ENCODE results near the gene SUMF1.
"Not testable (repeated sequence)": the region's sequence is repeated elsewhere in the genome, so short reads cannot be mapped to it uniquely, and the experiment has no call there.

SUMF1 gene

GRCh38 chr3:4461468-4462090, 5.5 kb downstream of the SUMF1 start:
- no peak for DNase-seq (ENCODE audit: low read depth in 3 of 3)

DNA sequence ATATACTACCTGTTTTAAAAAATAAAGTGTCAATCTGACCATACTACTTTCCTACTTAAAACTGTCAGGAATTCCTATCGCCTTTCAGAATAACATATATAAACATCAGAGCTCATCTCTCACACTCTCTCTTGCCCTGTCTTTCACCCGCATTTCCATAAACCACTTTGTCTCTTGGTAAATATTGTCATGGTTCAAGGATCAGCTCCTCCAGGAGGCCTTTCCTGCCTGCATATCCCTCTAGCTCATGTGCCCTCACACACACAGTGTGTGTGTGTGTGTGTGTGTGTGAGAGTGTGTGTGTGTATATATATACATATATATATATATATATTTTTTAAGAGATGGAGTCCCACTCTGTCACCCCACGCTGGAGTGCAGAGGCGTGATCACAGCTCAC, 6.7 kb downstream of the SUMF1 start:
- DNase-seq (ENCODE audit: low read depth in 3 of 3) = no peak

DNA sequence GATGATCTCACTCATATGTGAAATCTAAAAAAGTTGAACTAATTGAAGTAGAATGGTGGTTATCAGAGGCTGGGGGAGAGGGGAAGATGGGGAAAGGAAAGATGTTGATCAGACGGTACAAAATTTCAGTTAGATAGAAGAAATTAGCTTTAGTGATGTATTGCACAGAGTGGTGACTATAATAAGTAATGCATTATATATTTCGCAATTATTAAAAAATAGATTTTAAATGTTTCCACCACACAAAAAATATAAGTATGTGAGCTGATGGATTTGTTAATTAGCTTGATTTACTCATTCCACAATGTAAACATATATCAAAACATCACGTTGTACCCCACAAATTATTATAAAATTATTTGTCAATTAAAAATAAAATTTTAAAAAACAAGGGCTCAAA, 8.1 kb downstream of the SUMF1 start:
- no peak for DNase-seq (ENCODE audit: low read depth in 3 of 3)

- not testable (repeated sequence) for DNase-seq (ENCODE audit: low read depth in 3 of 3)
Observed at GRCh38 chr3:4456780-4457179, 10.3 kb downstream of the SUMF1 start.

- DNase-seq (ENCODE audit: low read depth in 3 of 3) = no peak
Observed at GRCh38 chr3:4454142-4454541, 12.9 kb downstream of the SUMF1 start.

DNA sequence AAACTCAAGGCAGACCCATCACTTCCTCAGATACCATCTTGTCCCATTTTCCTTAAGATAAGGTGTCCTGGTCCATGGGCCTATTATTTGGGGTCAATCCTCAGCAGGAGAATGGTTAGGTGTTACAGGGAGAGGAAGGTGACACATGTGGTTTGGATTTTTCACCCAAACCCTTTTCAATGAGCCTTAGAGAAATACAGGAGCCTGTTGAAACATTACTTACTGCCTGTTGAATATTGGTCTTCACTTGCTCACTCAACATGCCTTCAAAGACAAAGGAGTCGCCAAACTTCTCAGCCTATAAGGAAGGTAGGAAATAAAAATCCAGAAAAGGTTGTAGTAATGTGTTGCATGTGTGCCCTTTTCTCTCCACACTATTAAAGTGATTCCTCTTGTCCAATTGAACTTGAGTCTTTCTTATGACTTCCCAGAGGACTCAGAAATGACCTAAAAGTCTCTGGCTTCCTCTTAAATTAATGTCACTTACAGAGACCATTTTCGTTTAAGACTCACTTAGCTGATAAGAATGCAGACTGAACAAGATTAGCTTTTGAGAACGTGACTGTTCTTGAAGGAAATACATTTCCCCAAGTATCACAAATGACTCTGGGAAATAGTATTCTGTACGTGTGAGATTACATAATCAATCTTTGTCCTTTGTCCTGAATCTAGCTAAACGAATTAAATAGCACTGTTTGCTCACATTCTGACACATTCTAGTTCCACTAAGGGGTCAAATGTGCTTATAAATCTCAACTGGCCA, 17.8 kb downstream of the SUMF1 start:
- DNase-seq (ENCODE audit: low read depth in 3 of 3) = no peak

GRCh38 chr3:4448187-4448586, 18.9 kb downstream of the SUMF1 start:
- no peak for DNase-seq (ENCODE audit: low read depth in 3 of 3)

- DNase-seq (ENCODE audit: low read depth in 3 of 3) = no peak
Observed at GRCh38 chr3:4447295-4447999, 19.6 kb downstream of the SUMF1 start.

- no peak for DNase-seq (ENCODE audit: low read depth in 3 of 3)
Observed at GRCh38 chr3:4440951-4441350, 26.1 kb downstream of the SUMF1 start.

GRCh38 chr3:4438296-4438695, 28.8 kb downstream of the SUMF1 start:
- DNase-seq (ENCODE audit: low read depth in 3 of 3) = no peak

GRCh38 chr3:4432259-4432658, 34.8 kb downstream of the SUMF1 start:
- DNase-seq (ENCODE audit: low read depth in 3 of 3) = no peak

DNA sequence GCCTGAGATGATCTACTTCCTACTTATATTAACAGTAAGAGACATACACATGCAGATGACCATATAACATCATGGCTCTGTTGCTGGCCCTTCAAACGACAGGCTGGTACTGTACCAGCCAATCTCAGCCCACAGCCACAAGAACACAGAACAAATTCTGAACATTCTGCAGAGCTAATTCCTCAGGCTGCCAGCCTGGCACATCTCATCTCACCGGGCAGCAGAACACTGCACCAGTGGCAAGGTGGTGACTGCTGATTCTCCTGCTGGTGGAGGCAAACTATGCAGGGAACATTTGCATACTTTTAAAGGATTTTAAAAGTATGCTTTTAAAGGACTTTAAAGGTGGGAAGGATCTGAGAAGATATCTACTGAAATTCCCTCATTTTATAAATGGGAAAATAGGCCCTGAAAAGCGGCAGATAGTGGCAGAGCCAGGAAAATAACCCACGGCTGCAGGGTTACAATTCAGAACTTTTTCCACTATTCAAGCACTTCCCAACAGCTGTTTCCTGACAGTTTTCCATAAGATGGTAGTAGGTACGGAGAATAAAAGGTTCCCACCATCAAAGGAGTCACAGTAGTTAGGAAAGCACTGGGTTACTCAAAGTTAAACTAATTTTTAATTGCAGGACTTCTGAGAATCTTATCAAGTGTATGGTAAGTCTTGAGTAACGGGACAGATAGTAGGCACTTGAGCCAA, 37.3 kb downstream of the SUMF1 start:
- no peak for DNase-seq (ENCODE audit: low read depth in 3 of 3)

DNA sequence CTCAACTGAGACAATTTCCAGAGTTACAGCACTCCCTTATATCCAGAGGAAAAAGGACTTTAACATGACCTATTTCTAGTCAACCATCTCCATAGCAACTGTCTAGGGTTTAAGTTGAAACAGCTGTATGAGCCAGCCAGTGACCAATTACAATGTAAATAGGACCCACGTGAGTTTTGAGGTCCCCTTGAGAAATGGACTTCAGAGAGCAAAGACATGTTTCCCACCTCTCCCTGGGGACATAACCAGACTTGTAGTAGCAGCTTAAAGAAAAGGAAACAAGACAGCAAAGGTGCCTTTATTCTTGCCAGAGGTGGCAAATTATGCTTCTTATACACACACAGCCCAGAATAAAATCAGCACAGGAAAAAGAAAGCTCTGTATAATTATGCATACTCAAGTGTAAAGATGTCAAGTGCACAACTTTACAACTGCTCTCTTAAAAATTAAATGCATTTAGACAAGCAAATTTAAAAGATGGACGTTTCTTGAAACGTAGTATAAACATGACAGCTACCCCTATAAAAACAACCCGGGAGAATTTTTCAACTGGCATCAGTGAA, 40.2 kb downstream of the SUMF1 start:
- DNase-seq (ENCODE audit: low read depth in 3 of 3) = no peak

- no peak for DNase-seq (ENCODE audit: low read depth in 3 of 3)
Observed at GRCh38 chr3:4426261-4426781, 40.7 kb downstream of the SUMF1 start.

GRCh38 chr3:4425707-4426106, 41.4 kb downstream of the SUMF1 start:
- DNase-seq (ENCODE audit: low read depth in 3 of 3) = peak in 1 of 3 experiments; percentile 1

- DNase-seq (ENCODE audit: low read depth in 3 of 3) = no peak
Observed at GRCh38 chr3:4425055-4425454, 42.0 kb downstream of the SUMF1 start.

GRCh38 chr3:4421121-4421520, 45.9 kb downstream of the SUMF1 start:
- no peak for DNase-seq (ENCODE audit: low read depth in 3 of 3)

DNA sequence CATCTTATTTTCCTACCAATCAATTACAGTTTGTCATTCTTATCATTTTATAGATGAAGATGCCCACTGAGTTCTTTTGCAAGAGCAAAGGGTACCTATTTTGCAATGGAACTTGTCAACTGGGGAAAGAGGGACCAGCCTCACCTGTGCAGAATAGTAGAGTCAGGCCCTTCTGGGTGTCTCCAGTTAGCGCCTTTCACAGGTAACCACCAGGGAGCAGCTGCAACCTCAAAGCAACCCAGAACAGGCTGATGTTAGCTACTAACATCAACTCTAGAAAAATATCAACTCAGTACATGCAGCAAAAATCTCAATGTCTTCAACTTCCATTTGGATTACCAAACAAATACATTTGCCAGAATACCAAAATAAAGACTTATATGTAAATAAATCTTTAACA, 47.1 kb downstream of the SUMF1 start:
- no peak for DNase-seq (ENCODE audit: low read depth in 3 of 3)

- no peak for DNase-seq (ENCODE audit: low read depth in 3 of 3)
Observed at GRCh38 chr3:4419386-4419785, 47.7 kb downstream of the SUMF1 start.

DNA sequence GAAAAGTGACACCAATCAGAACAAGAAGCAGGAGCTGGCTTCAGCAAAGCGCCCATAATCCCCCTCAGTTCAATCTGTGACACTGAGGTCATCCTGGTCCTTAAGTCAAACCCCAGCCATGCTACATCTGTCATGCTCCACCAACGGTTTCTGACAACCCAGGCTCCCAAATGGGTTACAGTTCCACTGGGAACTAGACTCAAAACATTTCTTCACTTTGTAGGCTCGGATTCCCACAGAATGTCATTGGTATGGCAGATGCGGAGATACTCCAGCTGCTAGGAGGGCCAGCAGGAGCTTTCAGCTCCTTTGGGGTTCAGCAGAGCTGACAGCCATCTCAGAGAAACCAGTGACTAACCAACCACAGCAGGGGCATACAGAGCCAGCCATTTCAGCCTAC, 48.9 kb downstream of the SUMF1 start:
- no peak for DNase-seq (ENCODE audit: low read depth in 3 of 3)

GRCh38 chr3:4417449-4417848, 49.6 kb downstream of the SUMF1 start:
- no peak for DNase-seq (ENCODE audit: low read depth in 3 of 3)

GRCh38 chr3:4416961-4417360, 50.1 kb downstream of the SUMF1 start:
- DNase-seq (ENCODE audit: low read depth in 3 of 3) = no peak

Measured in stimulated activated CD4-positive, alpha-beta T cell treated with anti-CD3 and anti-CD28 coated beads, TNF-alpha, amount 100 ng/mL, for 4 hours (primary cell).